Esophagus muscularis mucosa (tissue), 4 donors: ENCODE measurements around the gene HOXB8.

Experiments used
- EP300 ChIP-seq: sonication (generic); formaldehyde crosslinking; IDR thresholded peaks from one replicate; pipeline ENCODE4 v1.6.1; 2017; ENCODE audit warnings: antibody characterized with exemption
- POLR2A ChIP-seq: fragments of 450-650 bp; IDR thresholded peaks from one replicate; pipeline ENCODE4 v1.6.1; 2017; ENCODE audit warnings: antibody characterized with exemption, moderate library complexity, mild to moderate bottlenecking, low read depth
- TF ChIP-seq, protein P1 (sequence below), 3 experiments: fragments of 200-600 bp in 2 of 3; fragments of 450-650 bp in 1 of 3; sonication (generic) in 2 of 3; IDR thresholded peaks; one replicate each; pipeline ENCODE4 v1.5.1; 2017 to 2019; ENCODE audit warnings: antibody characterized with exemption in 3 of 3, mild to moderate bottlenecking in 2 of 3, moderate library complexity in 1 of 3

DNA sequence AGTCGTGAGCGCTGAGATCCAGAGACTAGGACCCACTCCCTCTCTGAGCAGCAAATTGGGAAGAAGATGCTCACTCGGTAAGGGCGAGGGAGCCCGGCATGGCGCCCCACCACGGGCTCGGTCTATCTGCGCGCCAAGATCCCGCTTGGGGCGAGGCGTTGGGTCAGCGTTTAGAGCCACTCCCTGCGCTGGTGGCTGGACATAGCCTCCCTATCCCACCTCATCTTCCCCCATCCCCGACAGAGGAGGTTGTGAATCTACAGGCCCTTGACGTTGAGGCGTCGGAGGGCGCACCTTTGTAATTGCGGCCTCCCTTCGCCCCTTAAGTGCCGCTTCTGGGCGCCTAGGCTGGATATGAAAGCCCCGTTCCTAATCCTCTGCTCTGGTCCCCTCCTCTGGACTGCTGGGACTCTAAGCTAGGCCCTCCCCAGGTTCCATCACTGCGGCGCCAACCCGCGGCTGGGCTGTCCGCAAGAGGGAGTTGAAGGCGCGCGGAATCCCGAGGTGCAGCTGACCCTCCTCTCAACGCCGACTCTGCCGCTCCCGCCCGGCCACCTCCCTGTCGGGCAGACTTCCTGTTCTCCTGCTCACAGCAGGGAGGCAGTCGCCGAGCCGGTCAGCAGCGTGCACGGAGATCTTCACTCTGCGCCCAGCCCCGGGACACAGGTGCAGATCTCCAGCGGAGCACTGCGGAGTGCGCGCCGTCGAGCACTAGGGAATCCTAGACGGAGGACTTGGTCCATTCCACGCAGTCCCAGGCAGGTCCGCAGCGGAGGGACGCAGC, 27.2 kb upstream of the HOXB8 start:
- TF ChIP-seq EP300, result no peak
- no peak for TF ChIP-seq POLR2A
- TF ChIP-seq, protein P1, sequence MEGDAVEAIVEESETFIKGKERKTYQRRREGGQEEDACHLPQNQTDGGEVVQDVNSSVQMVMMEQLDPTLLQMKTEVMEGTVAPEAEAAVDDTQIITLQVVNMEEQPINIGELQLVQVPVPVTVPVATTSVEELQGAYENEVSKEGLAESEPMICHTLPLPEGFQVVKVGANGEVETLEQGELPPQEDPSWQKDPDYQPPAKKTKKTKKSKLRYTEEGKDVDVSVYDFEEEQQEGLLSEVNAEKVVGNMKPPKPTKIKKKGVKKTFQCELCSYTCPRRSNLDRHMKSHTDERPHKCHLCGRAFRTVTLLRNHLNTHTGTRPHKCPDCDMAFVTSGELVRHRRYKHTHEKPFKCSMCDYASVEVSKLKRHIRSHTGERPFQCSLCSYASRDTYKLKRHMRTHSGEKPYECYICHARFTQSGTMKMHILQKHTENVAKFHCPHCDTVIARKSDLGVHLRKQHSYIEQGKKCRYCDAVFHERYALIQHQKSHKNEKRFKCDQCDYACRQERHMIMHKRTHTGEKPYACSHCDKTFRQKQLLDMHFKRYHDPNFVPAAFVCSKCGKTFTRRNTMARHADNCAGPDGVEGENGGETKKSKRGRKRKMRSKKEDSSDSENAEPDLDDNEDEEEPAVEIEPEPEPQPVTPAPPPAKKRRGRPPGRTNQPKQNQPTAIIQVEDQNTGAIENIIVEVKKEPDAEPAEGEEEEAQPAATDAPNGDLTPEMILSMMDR (IDR thresholded peaks at IDR 0.05), result no peak
